IPS-15b (cell line): Measurements from ENCODE around the gene GRIFIN.

Source experiments
- H3K27me3 ChIP-seq: one replicate; pipeline ENCODE4 v1.6.1; 2013; ENCODE audit warnings: low read length; ENCODE audit not compliant: control insufficient read depth, insufficient read depth
- H3K36me3 ChIP-seq: one replicate; pipeline ENCODE4 v1.6.1; 2013; ENCODE audit warnings: low read length; ENCODE audit not compliant: control insufficient read depth, insufficient read depth
- H3K4me1 ChIP-seq: one replicate; pipeline ENCODE4 v1.6.1; 2013; ENCODE audit warnings: mild to moderate bottlenecking, low read length; ENCODE audit not compliant: control insufficient read depth, insufficient read depth
- H3K4me3 ChIP-seq: one replicate; pipeline ENCODE4 v1.5.1; 2013; ENCODE audit warnings: low read depth, low read length
- H3K9ac ChIP-seq: one replicate; pipeline ENCODE4 v1.6.1; 2013; ENCODE audit warnings: low read depth, mild to moderate bottlenecking, low read length
- H3K9me3 ChIP-seq: one replicate; pipeline ENCODE4 v1.6.1; 2013; ENCODE audit warnings: mild to moderate bottlenecking, low read length; ENCODE audit not compliant: control insufficient read depth, insufficient read depth

Gene GRIFIN

DNA sequence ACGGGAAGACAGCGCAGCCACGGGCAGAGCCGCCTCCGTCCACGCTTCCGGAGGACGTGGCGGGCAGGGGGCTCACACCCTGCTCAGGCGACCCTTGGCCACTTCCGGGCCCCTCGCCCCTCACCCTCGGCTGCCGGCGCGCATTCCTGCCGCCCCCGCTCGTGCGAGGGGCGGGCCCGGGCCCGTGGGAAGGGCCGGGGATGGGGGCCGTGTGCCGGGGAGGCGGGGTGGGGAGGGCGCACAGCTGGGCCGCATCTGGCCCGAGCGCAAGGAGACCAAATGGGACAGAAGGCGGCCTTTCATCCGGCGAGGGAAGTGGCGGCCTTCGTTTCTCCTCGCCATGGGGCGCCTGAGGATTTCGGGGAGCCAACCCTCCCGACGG, 42.5 kb upstream of the GRIFIN start:
- peaks cover 18% of the 10 kb centered on the region for H3K4me1 ChIP-seq
- H3K27me3 ChIP-seq: peaks cover 16% of the 10 kb centered on the region
- peak overlapping the region; percentile 60 for H3K4me3 ChIP-seq
- H3K9ac ChIP-seq: peak overlapping the region; percentile 47
- no peaks in the 10 kb centered on the region for H3K9me3 ChIP-seq
- peaks cover 4% of the 10 kb centered on the region for H3K36me3 ChIP-seq

DNA sequence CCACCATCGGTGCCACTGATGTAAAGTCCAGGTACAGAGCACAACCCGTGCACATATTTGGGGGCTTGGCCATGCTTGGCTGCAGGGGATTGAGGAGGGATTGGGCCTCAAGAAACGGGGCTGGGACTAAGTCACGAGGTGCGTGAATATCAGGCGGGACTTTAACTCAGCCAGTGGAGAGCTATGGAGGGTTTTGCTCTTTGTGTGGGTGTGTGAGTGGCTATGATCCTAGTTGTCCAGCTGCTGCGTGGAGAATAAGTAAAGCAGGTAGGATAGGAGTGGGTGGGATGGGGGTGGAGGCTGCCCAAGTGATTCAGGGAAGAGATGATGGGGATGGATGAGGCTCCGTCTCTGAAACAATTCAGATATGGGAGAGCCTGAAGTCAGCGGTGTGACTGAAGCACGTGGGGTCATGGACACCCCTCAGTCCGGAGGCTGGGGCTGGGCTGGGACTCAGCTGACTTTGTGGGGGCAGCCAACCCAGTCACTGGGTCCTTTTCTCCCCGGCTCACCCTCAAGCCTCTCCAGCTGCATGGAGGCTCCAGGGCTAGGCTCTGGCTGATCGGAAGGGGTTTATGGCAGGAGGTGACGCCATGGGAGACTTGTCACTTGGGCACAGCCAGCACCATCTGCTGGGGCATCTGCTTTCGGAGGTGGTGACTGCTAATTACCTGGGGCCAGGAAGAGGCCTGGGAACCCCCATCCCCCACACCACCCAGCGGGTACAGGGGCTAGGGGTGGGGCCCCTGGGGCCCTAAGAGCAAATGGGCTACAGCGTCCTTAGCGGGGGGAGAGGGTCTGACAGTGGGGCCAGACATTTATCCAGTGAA, 41.7 kb upstream of the GRIFIN start:
- Histone ChIP-seq H3K4me3 (peak overlapping the region; percentile 27), H3K4me1 (peaks cover 15% of the 10 kb centered on the region), H3K9me3 (no peaks in the 10 kb centered on the region), H3K9ac (no peak overlapping the region), H3K27me3 (peaks cover 16% of the 10 kb centered on the region), H3K36me3 (peaks cover 4% of the 10 kb centered on the region)

DNA sequence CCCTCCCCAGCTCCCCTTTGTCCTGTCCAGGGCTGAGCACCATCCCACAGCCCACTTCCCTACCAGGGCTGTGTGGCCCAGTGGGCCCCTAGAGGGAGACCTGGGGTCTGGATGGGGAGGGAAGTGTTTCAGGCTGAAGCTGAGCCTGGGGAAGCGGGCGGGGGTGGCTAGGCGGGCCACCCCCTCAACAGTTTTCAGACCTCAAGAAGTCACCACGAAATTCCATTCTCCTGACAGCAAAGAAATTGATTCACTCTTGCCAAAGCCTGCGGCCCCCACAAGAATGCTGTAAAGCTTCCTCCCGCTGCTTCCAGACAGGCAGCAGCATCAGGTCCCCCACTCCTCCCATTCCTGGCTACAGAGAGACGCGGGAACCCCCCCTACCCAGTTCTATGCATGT, 40.8 kb upstream of the GRIFIN start:
- Histone ChIP-seq H3K27me3 (peaks cover 16% of the 10 kb centered on the region), H3K4me1 (peaks cover 10% of the 10 kb centered on the region), H3K36me3 (peaks cover 4% of the 10 kb centered on the region), H3K9me3 (no peaks in the 10 kb centered on the region), H3K4me3 (no peak overlapping the region), H3K9ac (no peak overlapping the region)

DNA sequence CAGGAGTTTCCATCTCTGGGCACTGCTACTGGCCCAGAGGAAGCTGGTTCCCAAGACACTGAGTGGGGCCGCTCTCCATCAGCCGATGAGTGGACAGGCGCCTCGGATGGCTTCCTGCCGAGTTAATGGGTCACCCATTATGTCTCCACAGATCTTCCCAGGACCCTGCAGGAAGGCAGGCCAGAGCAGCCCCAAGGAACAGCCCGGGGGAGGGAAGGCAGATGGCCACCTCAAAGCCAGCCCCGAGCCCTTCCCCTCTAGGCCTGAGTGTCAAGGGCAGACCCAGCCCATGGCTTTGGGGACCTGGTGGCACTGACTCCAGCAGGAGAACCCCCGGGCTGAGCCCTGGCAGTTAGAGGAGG, 40.0 kb upstream of the GRIFIN start:
- H3K9me3 ChIP-seq: no peaks in the 10 kb centered on the region
- peaks cover 6% of the 10 kb centered on the region for H3K4me1 ChIP-seq
- no peak overlapping the region for H3K4me3 ChIP-seq
- H3K36me3 ChIP-seq: peaks cover 4% of the 10 kb centered on the region
- H3K27me3 ChIP-seq: peaks cover 16% of the 10 kb centered on the region
- H3K9ac ChIP-seq: no peak overlapping the region

DNA sequence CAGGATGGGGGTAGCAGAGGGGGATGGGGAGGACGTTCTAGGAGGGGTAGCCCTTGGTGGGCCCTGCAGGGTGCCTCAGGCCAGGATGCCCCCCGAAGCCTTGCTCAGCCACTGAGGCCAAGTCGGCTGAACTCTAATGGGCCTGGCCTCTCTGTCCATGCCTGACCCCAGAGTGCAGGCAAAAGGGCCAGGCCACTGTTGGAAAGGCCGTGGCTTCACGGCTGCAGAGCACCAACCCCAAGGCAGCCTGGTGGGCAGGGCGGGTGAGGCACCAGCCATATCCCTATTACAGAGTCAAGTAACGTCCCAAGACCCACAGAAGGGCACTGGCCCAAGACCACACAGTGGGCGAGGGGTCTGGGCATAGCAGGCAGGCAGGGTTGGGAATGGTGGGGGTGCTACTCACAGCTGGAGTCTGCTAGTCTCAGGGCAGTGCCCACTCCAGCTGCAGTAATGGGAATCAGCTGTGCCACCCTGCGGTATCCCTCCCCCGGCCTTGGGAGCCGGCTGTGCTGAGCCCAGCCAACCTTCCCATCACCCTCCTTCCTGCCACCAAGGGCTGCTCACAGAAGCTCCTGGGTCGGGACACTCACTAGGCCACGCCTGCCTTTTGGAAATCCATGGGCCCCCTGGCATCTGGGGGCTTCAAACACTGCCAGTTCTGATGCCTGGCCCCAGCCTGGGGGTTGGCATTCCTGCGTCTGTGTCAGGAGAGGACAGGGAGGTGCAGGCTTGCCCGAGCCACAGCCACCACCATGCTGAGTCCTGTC, 39.4 kb upstream of the GRIFIN start:
- Histone ChIP-seq H3K9ac (no peak overlapping the region), H3K9me3 (no peaks in the 10 kb centered on the region), H3K36me3 (peaks cover 4% of the 10 kb centered on the region), H3K4me3 (no peak overlapping the region), H3K27me3 (peaks cover 14% of the 10 kb centered on the region), H3K4me1 (peaks cover 6% of the 10 kb centered on the region)

DNA sequence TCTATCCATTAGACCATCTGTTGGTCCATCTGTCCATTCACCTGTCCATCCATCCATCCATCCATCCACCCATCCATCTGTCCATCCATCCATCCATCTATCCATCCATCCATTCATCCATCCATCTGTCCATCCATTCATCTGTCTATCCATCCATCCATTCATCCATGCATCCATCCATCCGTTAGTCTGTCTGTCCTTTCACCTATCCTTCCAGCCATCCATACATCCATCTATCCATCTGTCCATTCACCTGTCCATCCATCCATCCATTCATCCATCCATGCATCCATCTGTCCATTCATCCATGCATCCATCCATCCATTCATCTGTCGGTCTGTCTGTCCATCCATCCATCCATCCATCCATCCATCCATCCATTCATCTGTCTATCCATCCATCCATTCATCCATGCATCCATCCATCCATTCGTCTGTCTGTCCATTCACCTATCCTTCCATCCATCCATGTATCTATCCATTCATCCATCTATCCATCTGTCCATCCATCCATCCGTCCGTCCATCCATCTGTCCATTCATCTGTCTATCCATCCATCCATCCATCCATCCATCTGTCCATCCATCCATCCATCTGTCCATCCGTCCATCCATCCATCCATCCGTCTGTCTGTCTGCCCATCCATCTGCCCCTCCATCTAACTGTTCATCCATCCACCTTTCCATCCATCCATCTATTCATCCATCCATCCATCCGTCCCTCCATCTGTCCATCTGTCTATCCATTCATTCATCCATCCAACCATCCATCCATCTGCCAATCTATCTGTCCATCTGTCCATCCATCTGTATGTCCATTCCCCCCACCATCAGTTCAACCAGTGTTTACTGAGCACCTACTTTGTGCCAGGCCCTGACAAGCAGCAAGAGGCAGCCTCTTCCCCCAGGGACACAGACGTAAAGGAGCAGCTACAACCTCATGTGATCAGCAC, 38.5 kb upstream of the GRIFIN start:
- Histone ChIP-seq H3K4me3 (no peak overlapping the region), H3K36me3 (peaks cover 4% of the 10 kb centered on the region), H3K9ac (no peak overlapping the region), H3K27me3 (peaks cover 11% of the 10 kb centered on the region), H3K4me1 (peaks cover 6% of the 10 kb centered on the region), H3K9me3 (no peaks in the 10 kb centered on the region)

DNA sequence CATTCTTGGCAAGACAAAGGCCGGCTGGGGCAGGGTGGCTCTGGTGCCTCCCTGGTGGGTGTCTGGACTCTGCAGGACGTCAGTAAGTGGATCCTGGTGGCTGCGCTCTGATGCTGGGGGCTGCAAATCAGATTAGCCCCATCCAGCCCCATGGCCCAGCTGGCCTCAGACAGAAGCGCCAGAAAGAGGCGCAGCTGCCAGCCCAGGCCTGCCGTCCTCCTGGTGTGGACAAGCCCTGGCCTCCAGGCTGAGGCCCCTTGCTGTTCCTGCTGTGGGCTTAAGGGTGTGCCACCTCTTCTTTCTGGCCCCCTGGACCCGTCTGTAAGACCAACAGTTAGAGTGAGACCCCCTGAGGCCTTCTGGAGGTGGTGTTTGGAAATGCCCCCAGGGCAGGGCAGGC, 37.5 kb upstream of the GRIFIN start:
- H3K36me3 ChIP-seq: peaks cover 4% of the 10 kb centered on the region
- H3K9me3 ChIP-seq: no peaks in the 10 kb centered on the region
- H3K4me1 ChIP-seq: peaks cover 6% of the 10 kb centered on the region
- H3K4me3 ChIP-seq: no peak overlapping the region
- no peak overlapping the region for H3K9ac ChIP-seq
- H3K27me3 ChIP-seq: peaks cover 9% of the 10 kb centered on the region

DNA sequence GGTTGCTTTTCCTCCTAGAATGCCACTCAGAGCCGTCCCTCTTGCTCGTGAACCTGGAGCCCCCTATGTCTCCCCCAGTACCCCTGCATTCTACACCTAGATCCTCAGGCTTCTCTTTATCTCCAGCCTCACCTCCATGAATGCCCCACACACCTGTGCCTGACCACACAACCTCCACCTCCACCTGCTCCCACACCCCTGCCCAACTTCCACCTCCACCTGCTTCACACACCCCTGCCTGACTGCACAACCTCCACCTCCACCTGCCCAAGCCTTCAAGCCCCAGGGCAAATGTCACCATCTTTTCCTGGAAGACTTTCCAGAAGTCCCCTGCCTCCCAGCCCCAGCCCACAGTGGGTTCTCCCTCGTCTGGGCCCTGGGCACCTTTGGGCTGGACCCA, 36.5 kb upstream of the GRIFIN start:
- H3K27me3 ChIP-seq: peaks cover 3% of the 10 kb centered on the region
- H3K4me1 ChIP-seq: peaks cover under 1% of the 10 kb centered on the region
- no peak overlapping the region for H3K4me3 ChIP-seq
- no peak overlapping the region for H3K9ac ChIP-seq
- peaks cover 4% of the 10 kb centered on the region for H3K36me3 ChIP-seq
- H3K9me3 ChIP-seq: no peaks in the 10 kb centered on the region

DNA sequence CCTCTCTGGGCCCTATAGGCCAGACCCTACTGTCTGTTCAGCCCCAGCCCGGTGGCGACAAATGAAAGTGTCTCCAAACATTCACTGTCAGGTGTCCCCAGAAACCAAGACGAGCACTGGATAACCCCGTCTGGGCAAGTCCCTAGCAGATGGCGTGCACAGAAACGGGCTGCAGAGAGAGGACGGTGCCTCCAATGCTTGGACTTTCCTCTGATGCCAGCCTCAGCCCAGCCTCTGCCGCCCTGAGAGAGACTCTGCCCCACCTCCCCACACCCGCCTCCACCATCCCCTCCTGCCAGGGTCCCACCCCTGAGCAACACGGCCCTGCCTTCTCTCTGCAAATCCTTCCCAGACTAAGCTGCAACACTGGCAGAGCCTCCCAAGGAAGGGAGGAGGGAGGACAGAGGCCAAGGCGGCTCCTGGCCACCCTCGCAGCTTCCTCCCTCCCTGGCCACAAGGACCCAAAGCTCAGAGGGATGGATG, 36.0 kb upstream of the GRIFIN start:
- no peaks in the 10 kb centered on the region for H3K27me3 ChIP-seq
- H3K4me3 ChIP-seq: no peak overlapping the region
- no peaks in the 10 kb centered on the region for H3K4me1 ChIP-seq
- H3K36me3 ChIP-seq: peaks cover 4% of the 10 kb centered on the region
- no peaks in the 10 kb centered on the region for H3K9me3 ChIP-seq
- peak overlapping the region; percentile 12 for H3K9ac ChIP-seq

DNA sequence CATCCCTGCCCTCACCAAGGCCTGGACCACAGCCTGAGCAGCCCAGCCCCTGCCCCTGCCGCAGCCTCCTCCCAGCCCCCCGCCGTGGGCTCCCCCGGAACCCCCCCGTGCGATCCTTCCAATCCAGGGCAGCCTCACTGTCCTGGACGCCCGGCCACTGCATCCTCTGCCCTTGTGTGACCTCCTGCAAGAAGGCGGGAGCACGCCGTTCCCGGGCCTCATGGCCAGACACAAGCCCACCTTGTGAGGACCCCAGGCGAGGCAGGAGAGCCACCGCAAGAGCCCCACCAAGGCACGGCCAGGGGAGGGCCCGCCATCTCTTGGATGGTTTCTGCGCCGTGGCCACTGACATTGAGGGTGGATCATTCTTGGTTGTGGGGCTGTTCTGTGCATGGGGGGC, 35.6 kb upstream of the GRIFIN start:
- Histone ChIP-seq H3K4me3 (no peak overlapping the region), H3K27me3 (no peaks in the 10 kb centered on the region), H3K4me1 (no peaks in the 10 kb centered on the region), H3K9ac (peak overlapping the region; percentile 12), H3K9me3 (no peaks in the 10 kb centered on the region), H3K36me3 (peaks cover 4% of the 10 kb centered on the region)
